HK-2 (cell line): ENCODE results near the gene LYPD3.

Experiments
- DNase-seq: peaks from one replicate; pipeline ENCODE4 v3.0.0-alpha.2; 2018; ENCODE audit not compliant: unreplicated experiment

Gene LYPD3

DNA sequence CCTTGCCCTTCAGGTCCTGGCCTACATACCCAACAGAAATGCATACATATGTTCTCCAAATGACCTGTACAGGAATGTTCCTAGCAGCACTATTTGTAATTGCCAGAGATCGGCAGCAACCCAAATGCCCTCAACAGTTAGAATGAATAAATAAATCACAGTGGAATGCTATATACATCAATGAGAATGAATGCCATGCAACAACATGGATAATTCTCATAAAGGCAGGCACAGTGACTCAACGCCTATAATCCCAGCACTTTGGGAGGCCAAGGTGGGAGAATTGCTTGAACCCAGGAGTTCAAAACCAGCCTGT, 32.1 kb downstream of the LYPD3 start:
- no peak for DNase-seq

DNA sequence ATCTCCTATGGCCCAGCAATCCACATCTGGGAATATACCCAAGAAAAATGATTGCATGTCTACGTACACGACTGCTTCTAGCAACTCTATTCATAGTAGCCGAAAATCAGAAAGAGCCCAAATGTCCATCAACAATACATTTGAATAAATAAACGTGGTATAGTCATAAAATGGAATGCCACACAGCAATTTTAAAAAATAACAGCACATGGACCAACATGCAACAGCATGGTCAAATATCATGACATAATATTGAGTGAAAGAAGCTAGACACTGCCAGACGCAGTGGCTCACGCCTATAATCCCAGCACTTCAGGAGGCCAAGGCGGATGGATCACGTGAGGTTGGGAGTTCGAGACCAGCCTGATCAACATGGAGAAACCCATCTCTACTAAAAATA, 34.4 kb downstream of the LYPD3 start:
- no peak for DNase-seq

DNA sequence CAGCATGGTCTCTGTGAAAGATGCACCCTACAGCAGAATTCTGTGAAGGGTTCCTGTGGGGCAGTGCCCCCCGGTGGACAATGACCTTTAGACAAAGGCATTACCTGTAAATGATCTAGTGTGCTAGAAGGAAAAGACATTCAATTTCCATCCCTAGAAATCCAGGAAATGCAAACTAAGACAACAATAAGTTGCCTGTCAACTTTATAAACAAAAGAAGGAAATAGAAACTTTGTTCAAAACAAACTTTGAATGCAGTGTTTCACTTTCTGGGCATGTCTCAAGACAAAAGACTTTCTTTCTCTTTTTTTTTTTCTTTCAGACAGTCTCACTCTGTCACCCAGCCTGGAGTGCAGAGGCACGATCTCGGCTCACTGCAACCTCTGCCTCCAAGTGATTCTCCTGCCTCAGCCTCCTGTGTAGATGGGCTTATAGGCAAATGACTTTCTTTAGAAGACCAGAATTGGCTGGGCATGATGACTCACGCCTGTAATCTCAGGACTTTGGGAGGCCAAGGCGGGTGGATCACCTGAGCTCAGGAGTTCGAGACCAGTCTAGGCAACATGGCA, 35.2 kb downstream of the LYPD3 start:
- DNase-seq: no peak

DNA sequence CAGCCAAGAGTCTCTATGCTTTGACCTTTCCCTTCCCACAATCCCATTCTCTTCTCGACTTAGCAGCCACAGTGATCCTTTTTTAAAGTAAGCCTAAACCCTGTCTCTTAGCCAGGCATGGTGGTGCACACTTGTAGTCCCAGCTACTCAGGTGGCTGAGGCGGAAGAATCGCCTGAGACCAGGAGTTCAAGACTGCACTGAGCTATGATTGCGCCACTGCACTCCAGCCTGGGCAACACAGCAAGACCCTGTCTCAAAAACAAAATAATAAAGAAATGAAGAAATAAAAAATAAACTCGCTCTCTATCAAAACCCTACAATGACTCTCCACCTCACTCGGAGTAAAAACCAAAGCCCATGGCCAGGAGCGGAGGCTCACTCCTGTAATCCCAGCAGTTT, 36.0 kb downstream of the LYPD3 start:
- DNase-seq: no peak

DNA sequence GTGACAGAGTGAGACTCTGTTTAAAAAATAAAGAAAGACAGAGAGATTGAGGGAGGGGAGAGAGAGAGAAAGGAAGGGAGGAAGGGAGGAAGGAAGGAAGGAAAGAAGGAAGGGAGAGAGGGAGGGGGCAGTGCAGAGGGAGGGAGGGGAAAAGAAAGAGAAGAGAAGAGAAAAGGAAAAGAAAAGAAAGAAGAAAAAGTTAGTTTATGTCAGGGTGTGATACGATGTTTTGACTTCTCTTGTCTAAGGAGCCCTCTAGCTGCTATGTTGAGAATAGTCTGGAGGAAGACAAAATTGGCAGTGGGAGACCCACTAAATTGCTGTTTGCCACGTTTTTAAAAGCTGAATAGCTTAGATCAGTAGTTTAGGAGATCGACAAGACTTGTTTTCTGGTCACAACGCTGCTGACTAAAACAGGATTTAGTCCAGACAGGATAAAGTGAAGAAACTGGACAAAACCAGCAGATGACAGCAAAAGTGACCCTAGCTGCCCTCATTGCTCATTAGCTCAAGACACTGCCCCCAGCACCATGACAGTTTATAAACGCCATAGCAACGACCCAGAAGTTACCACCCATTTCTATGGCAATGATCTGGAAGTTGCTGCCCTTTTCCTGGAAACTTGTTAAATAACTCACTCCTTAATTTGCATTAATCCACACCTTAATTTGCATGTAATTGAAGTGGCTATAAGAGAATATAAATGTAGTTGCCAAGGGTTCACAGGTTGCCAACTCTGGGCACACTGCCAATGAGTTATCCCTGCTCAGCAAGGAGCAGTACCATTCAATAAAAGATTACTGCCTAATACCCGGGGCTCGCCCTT, 39.6 kb downstream of the LYPD3 start:
- DNase-seq: no peak

DNA sequence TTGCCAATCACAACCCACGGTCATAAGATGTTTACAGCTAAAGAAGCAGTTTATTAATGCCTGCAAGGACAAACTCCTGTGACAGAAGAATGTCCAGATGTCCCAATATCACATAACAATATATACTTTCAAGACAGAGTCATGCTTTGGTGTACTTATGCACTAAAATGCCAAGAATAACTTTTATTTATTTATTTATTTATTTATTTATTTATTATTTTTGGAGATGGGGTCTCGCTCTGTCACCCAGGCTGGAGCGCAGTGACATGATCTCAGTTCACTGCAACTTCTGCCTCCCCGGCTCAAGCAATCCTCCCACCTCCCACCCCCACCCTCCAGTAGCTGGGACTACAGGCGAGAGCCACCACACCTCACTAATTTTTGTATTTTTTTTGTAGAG, 41.6 kb downstream of the LYPD3 start:
- DNase-seq: no peak

DNA sequence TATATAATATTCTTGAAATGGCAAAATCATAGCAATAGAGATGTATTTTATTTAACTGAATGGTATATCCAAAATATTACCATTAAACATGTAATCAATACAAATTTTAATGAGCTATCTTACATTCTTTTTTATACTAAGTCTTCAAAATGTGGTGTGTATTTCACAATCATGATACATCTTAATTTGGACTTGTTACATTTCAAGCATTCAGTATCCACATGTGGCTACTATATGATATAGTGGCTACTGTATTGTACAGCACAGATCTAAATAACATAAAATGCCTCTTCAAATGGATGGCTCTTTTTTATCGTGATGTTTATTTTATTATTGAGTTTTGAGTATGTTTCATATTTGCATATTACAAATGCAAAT, 42.7 kb downstream of the LYPD3 start:
- DNase-seq: no peak

DNA sequence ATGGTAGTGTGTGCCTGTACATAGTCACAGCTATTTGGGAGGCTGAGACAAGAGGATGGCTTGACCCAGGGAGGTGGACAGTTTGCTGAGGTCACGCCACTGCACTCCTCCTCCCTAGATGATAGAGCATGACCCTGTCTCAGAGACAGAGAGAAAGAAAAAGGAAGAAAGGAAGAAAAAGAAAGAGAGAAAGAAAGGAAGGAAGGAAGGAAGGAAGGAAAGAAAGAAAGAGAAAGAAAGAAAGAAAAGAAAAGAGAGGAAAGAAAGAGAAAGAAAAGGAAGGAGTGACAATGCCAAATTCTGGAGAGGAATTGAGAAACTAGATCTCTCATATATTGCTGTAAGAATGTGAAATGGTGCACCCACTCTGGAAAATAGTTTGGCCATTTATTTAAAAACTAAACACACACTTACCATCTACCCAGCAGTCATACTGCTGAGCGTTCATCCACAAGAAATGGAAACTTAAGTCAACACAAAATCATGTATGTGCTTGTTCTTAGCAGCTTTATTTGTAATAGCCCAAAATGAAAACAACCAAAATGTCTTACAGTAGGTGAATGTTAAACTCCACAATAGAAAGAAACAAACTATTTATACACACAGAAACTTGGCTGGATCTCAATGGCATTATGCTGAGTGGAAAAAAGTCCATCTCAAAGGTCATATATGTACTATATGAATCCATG, 43.3 kb downstream of the LYPD3 start:
- DNase-seq: no peak

DNA sequence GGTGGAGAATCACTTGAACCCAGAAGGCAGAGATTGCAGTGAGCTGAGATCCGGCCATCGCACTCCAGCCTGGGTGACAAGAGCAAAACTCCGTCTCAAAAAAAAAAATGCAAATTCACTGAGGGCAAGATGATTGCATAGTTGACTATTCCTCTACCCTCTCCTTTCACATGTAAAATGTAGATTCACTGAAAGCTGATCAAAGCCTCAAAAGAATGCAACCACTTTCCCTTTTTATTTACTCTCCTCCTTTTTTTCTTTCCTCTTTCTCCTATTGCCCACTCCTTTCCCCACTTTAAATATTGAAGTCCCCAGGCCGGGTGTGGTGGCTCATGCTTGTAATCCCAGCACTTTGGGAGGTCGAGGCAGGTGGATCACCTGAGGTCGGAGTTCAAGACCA, 44.5 kb downstream of the LYPD3 start:
- no peak for DNase-seq

DNA sequence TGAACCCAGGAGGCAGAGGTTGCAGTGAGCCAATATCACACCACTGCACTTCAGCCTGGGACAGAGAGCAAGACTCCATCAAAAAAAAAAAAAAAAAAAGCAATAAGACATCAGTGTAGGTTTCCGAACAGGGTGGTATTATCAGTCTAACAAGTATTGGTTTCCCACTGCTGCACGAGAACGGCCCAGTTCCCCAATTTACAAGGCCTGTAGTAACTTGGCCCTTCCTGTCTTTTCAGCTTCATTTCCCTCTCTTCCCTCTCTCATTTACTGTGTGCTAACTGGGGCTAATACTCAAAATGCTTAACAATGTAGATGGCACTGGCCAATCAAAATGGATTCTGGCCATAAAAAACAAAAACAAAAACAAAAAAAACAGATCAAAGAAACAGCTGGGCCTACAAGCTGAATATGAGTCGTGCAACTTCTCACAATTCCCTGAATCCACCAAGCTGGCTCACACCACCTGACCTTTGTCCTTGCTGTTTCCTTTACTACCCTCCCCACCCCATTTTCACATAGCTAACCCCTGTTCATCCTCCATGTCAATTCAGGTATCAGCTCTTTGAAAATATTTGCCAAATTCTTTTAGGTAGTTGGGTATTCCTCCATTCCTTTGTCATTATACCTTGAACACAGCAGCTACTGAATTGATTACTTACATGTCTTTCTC, 48.3 kb downstream of the LYPD3 start:
- no peak for DNase-seq

DNA sequence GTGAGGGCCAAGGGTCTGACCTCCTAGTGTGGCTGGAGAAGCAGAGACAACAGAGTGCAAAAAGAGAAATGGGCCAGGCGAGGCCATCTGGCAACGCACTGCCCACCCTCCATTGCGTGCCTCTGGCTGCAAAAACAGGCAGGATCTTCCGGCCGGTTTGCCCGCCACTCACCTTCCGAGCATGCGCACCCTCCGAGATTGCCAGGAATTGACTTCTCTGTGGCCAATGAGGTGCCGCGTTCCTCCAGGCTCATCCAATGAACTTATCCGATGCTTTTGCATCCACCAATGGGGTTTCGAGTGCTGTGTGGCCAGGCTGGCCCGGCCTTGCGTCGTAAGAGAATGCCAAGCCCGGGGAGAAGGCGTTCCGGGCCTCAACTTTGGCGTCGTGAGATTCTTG, 50.9 kb downstream of the LYPD3 start, which contains the start of gene TEX101:
Gene TEX101, plus strand, starts transcription at position 337 of the 400 bp plus-strand sequence. CDS start 1,030 bp downstream, outside the sequence.
- DNase-seq: no peak

DNA sequence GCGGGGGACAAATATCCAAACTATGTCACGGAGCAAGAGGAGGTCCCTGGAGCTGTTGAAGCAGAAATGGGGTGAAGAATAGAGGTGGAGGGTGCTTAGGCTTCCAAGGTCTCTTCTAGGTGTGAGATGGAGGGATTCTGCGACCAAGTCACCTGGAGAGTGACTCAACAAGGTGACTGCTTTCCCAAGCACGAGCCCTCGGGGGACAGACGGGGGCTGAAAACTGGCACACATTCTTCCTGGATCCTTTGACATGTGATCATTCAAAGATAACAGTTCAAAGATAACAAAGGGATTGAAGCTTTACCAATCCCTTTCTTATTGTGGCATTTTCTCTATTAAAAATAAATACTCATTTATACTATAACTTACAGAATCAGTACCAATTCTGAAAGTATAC, 53.0 kb downstream of the LYPD3 start:
- DNase-seq: no peak
